ENCODE measurements around the gene LTB. TPM values are rescaled to one million over a fixed set of nuclear protein-coding genes. Genes with fewer than 3 reads are reported as not detected.
"Not testable (repeated sequence)": the region's sequence is repeated elsewhere in the genome, so short reads cannot be mapped to it uniquely, and the experiment has no call there.

The LTB gene
- total RNA-seq, 1 donor, result 31.0 TPM

DNA sequence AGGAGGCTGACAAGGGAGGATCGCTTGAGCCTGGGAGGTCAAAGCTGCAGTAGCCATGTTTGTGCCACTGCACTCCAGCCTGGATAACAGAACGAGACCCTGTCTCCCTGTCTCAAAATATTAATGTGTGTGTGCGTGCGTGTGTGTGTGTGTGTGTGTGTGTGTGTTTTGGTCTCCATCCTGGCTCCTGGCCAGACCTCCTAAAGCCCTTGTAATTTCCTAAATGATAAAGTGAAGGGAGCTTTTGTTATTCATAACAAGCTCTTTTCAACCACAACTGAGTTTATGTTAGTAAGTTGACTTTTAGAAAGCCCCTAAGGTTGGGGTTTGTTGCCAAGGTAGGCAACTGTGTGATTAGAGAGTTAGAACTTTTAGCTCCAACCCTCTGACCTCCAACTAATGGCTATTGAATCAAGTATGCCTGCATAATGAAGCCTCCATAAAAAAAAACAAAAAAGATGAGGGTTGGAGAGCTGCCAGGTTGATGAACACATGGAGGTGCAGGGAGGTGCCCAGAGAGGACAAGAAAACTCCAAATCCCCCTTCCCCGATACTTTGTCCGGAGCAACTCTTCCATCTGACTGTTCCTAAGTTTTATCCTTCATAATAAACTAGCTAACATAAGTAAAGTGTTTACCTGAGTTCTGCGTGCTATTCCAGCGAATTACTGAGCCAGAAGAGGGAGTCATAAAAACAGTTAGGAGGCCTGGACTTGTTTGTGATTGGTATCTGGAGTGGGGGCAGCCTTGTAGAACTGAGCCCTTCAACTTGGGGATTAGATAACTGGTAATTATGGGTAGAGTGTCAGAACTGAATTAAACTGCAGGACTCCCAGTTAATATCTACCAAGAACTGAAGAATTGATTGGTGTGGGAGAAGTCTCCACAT, 27.5 kb upstream of the LTB start:
- peak in 1 of 3 donors; percentile 66 for DNase-seq (ENCODE audit: low read depth in 2 of 3, low spot score in 2 of 3)

GRCh38 chr6:31607317-31607716, 25.1 kb upstream of the LTB start:
- DNase-seq (ENCODE audit: low read depth in 2 of 3, low spot score in 2 of 3), result no peak

- DNase-seq (ENCODE audit: low read depth in 2 of 3, low spot score in 2 of 3), result peak in 2 of 3 donors; percentile 64 to 81
Observed at GRCh38 chr6:31597006-31597405, 14.8 kb upstream of the LTB start.

DNA sequence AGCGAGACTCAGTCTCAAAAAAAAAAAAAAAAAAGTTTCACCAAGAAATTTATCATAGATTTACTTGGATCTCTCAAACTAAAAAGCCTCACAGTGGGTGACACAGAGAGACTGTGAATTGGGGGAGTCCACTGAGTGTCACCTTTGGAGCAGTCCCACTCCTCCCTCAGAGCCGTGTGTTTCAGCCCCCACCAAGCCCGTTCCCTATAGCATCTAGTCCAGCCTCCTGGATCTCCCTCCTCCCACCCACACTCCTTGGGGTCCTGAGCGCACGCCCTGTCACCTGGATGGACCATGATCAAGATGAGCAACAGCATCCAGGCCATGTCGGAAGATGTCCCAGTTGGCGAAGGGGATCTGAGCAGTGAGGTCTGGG, 10.2 kb upstream of the LTB start:
- DNase-seq (ENCODE audit: low read depth in 2 of 3, low spot score in 2 of 3), result no peak

GRCh38 chr6:31590691-31591090, 8.5 kb upstream of the LTB start:
- not testable (repeated sequence) for DNase-seq (ENCODE audit: low read depth in 2 of 3, low spot score in 2 of 3)

DNA sequence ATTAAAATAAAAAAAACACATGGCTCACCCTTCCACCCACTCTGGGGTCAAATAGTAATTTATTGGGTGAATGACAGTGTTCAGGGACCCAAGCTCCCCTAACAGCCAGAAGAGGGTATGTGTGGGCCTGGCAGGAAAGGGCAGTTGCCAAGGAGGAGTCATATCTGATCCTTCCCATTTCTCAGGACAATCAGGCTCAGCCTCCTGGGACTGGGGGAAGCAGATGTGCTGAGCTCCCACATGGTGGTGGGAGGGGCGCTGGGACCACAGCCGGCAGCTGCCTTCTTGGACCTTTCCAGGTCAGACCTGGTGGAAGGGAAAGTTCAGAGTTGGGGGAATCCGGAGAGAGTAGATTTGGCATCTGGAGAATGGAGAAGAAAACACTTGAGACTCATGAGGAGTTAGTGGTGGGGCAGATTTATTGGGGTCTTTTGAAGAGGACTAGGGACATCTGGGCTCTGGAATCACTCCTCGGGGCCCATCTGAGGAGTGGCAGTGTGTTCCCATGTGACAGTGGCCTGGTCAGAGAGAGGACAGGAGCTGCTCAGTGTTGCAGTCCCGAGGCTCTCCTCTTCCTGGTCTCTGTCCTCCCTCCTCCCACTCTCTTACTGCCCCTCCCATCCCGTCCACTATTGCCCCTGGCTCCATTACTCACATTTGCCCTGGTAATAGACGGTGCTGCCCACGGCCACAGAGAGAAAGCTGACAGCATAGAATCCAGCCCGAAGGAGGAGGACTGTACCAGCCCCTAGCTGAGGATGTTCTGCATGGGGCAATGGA, 6.8 kb upstream of the LTB start:
- no peak for DNase-seq (ENCODE audit: low read depth in 2 of 3, low spot score in 2 of 3)

DNA sequence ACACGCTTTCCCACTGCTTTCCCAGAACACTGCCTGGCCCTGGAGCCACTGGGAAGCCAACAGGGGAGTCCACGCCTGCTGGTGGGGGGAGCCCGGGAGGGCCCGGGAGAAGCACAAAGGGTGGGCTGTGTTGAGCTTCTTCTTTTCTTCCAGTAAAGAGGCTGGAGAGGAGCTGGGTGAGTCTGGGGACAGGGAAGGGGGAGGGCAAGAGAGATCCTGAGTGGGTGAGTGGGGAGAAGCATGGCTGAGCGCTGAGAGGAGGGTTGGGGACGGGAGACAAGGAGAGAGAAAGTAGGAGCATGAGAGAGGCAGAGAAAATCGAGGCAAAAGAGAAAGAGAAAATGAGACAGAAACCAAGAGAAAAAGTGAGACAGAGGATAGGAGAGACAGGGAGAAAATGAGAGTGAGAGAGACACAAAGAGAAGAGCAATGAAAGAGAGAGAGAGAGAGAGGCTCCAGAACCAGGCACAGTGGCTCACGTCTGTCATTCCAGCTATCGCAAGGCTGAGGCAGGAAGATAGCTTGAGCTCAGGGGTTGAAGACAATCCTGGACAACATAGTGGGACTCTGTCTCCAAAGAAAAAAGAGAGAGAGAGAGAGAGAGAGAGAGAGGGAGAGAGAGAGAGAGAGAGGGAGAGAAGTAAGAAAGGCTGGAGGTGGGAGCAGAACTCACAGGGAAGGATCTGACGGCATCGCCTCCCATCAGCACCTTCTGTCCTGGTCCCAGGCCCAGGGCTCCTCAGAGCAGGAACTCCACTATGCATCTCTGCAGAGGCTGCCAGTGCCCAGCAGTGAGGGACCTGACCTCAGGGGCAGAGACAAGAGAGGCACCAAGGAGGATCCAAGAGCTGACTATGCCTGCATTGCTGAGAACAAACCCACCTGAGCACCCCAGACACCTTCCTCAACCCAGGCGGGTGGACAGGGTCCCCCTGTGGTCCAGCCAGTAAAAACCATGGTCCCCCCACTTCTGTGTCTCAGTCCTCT, 5.9 kb upstream of the LTB start:
- DNase-seq (ENCODE audit: low read depth in 2 of 3, low spot score in 2 of 3), result no peak

- DNase-seq (ENCODE audit: low read depth in 2 of 3, low spot score in 2 of 3), result peak in 2 of 3 donors; percentile 92 to 97
Observed at GRCh38 chr6:31586599-31587281, 4.5 kb upstream of the LTB start.

DNA sequence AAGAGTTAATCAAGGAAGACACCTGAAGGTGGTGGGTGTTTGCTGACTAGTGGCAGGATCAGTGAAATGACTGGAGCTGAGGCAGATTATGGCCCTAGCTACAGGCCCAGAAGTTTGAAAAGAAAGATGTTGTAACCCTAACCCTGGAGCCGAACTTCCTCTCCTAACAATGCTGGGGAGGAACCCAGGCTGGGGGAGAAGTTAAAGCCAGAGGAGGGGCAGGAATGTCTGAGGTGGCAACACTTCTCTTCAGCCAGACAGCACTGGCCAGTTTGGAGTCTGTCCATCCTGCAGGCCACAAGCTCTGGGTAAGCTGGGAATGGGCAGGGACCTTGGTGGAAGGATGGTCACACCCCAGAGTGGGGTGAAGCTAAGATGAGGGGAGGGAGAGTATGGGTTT, 3.8 kb upstream of the LTB start, which contains the start of gene LST1:
Gene LST1 (plus strand): TSS at position 270 of the 400 bp plus-strand sequence. CDS start 1,023 bp downstream, outside the sequence.
- DNase-seq (ENCODE audit: low read depth in 2 of 3, low spot score in 2 of 3), result peak in 1 of 3 donors; percentile 54

- DNase-seq (ENCODE audit: low read depth in 2 of 3, low spot score in 2 of 3), result no peak
Observed at GRCh38 chr6:31585491-31585890, 3.3 kb upstream of the LTB start.

GRCh38 chr6:31581434-31582229, 592 bp downstream of the LTB start:
- no peak for DNase-seq (ENCODE audit: low read depth in 2 of 3, low spot score in 2 of 3)

- peak; percentile 79 to 85 (median 81) for DNase-seq (ENCODE audit: low read depth in 2 of 3, low spot score in 2 of 3)
Observed at GRCh38 chr6:31580807-31581433, 1.3 kb downstream of the LTB start.

DNA sequence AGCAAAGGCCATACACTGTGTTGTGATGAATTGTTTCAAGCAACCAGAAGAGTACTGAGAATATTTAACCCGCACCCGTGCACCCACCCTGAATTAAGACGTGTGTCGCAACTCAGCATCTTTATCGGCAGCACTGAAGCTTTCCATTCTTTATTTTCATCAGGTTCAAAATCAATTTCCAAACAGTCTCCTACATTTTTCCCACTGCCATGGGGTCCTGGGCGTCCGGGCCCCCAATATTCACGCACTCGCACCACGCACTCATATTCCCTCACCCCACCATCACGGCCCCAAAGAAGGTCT, 1.8 kb downstream of the LTB start:
- DNase-seq (ENCODE audit: low read depth in 2 of 3, low spot score in 2 of 3), result no peak

DNA sequence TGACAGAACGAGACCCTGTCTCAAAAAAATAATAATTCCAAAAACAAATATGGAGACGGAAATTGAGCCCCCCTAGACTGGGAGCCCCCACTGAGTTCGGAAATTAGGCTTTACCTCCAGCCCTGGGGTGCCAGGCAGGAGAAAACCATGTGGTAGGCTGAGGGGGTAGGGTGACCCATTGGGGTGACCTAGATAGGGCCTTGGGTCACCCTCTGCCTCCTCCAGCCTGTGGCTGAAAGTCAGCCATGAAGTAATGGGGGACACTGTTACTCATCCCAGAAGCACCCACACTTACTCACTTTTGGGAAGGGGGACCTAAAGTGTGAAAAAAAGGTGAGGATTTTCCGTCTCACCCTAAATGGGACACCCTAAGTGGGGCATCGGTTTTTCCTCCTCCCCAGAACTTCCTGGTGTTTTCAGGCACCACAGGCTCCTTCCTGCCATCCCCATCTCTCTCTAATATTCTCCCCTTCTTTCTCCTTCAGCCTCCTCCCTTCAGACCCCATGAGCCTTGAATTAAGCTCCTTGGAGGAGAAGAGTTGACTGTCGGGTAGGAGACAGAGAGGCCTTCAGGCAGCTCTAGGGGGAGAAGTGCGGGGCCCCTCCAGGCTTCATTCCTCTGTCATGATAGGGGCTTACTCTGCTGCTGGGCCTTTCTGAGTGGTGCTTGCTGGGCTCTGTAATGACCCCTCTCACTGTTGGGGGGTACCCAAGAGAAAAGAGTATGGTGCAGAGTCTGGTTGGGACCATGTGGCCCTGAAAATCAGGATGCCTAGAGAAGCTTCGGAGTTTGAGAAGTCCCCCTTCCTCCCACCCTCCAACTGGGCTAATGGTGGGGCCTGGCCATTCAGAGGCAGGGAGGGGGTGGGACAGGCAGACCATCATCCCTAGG, 2.4 kb downstream of the LTB start:
- DNase-seq (ENCODE audit: low read depth in 2 of 3, low spot score in 2 of 3), result no peak

- no peak for DNase-seq (ENCODE audit: low read depth in 2 of 3, low spot score in 2 of 3)
Observed at GRCh38 chr6:31579119-31579505, 3.1 kb downstream of the LTB start.

GRCh38 chr6:31578184-31579118, 3.8 kb downstream of the LTB start:
- no peak for DNase-seq (ENCODE audit: low read depth in 2 of 3, low spot score in 2 of 3)

DNA sequence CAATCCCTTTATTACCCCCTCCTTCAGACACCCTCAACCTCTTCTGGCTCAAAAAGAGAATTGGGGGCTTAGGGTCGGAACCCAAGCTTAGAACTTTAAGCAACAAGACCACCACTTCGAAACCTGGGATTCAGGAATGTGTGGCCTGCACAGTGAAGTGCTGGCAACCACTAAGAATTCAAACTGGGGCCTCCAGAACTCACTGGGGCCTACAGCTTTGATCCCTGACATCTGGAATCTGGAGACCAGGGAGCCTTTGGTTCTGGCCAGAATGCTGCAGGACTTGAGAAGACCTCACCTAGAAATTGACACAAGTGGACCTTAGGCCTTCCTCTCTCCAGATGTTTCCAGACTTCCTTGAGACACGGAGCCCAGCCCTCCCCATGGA, 4.7 kb downstream of the LTB start:
- DNase-seq (ENCODE audit: low read depth in 2 of 3, low spot score in 2 of 3), result no peak

All from hematopoietic multipotent progenitor cell (in vitro differentiated cells).